OCI-LY1 (cell line): ENCODE data around the gene BORCS6.

ENCODE experiments used
- CTCF ChIP-seq: fragments of 200-600 bp; sonication (generic), shearing (Covaris generic); IDR thresholded peaks from 2 replicates; pipeline ENCODE4 v1.5.1; 2017; ENCODE audit warnings: mild to moderate bottlenecking, antibody characterized with exemption, low read length, moderate library complexity, mixed read lengths
- EZH2 ChIP-seq: fragments of 200-600 bp; sonication (generic), shearing (Covaris generic); IDR thresholded peaks from 2 replicates; pipeline ENCODE4 v1.8.0; 2017; ENCODE audit warnings: borderline replicate concordance, mixed run types, mild to moderate bottlenecking, antibody characterized with exemption, low read length, moderate library complexity, mixed read lengths

- TF ChIP-seq CTCF (no peak), EZH2 (no peak)
These were observed 16.7 kb downstream of the BORCS6 start for GRCh38 chr17:8173056-8173870.
